H7 (cell line): ENCODE data around the gene GARS1. TPM values are rescaled to one million over a fixed set of nuclear protein-coding genes. Genes with fewer than 3 reads are reported as not detected.
"Not testable (repeated sequence)": the region's sequence is repeated elsewhere in the genome, so short reads cannot be mapped to it uniquely, and the experiment has no call there.

Source experiments
- DNase-seq: peaks from one replicate; pipeline ENCODE4 v3.0.0; 2012
- H3K27me3 ChIP-seq: 2 replicates; pipeline ENCODE4 v1.6.0; 2011; ENCODE audit warnings: mild to moderate bottlenecking, low read length; ENCODE audit not compliant: control insufficient read depth, insufficient read depth
- H3K36me3 ChIP-seq: replicated peaks from 2 replicates; pipeline ENCODE4 v1.5.1; 2011; ENCODE audit warnings: low read length; ENCODE audit not compliant: control insufficient read depth, insufficient read depth
- H3K4me3 ChIP-seq: 2 replicates; pipeline ENCODE4 v1.5.1; 2011; ENCODE audit warnings: low read depth, mild to moderate bottlenecking, control low read depth, low read length, moderate library complexity; ENCODE audit not compliant: insufficient read depth
- total RNA-seq: library from RNA; depleted of rRNA; stranded (reverse); fragments of >200 nt; shearing (Covaris generic); gene quantifications from 2 replicates; pipeline ENCODE4 v1.2.3, GENCODE V29; 2014

GARS1 gene
- total RNA-seq, 1 experiment from 2014 or later, result 216 TPM

GRCh38 chr7:30562909-30563308 is 31.8 kb upstream of the GARS1 start:
- no peaks in the 10 kb centered on the region for H3K27me3 ChIP-seq
- H3K4me3 ChIP-seq, result no peak overlapping the region
- no peaks in the 10 kb centered on the region for H3K36me3 ChIP-seq
- no peak for DNase-seq

GRCh38 chr7:30563326-30563942 is 31.2 kb upstream of the GARS1 start:
- DNase-seq, result no peak
- Histone ChIP-seq H3K36me3 (no peaks in the 10 kb centered on the region), H3K27me3 (no peaks in the 10 kb centered on the region), H3K4me3 (no peak overlapping the region)

- no peaks in the 10 kb centered on the region for H3K36me3 ChIP-seq
- peak; percentile 77 for DNase-seq
- H3K27me3 ChIP-seq, result no peaks in the 10 kb centered on the region
- no peak overlapping the region for H3K4me3 ChIP-seq
These were observed 30.3 kb upstream of the GARS1 start for GRCh38 chr7:30564243-30564892.

DNA sequence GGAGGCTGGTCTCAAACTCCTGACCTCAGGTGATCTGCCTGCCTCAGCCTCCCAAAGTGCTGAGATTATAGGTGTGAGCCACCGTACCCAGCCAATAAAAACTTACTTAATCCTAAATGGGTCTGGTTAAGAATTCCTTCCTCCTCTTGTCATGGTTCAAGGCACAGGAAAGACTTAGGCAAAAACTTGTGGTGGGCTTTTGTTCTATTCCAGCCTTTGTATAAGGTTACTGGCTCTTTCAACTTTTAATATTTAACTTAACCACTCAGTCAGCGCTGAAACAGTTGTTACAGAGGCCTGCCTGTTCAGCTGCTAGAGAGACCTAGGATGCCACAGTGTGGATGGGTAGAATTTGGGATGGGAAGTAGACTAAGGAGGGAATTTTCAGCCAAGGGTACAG is 28.1 kb upstream of the GARS1 start:
- Histone ChIP-seq H3K36me3 (no peaks in the 10 kb centered on the region), H3K27me3 (no peaks in the 10 kb centered on the region), H3K4me3 (no peak overlapping the region)
- no peak for DNase-seq

DNA sequence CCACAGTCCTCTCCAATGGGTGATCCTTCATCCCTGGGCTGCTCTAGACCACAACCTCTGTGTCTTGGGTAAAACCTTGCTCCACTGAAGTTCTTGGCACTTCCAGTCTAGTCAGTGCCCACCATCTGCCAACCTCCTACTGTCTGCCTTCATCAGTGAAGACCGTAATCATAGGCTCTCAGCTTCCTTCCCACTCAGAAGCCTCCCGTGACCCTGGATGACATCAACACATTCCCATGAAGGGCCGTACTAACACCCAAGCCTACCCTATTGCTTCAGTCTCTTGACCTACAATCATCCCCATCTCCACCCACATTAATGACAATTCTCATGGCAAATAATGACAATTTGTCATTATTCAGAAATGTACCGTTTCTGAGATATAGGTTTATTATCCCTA is 27.6 kb upstream of the GARS1 start:
- Histone ChIP-seq H3K27me3 (no peaks in the 10 kb centered on the region), H3K4me3 (no peak overlapping the region), H3K36me3 (no peaks in the 10 kb centered on the region)
- no peak for DNase-seq

DNA sequence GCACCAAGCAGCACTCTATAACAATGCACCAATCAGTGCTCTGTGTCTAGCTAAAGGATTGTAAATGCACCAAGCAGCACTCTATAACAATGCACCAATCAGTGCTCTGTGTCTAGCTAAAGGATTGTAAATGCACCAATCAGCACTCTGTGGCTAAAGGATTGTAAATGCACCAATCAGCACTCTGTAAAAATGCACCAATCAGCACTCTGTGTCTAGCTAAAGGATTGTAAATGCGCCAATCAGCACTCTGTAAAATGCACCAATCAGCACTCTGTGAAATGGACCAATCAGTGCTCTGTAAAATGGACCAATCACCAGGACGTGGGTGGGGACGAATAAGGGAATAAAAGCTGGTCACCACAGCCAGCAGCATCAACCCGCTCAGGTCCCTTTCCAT is 24.4 kb upstream of the GARS1 start:
- H3K36me3 ChIP-seq, H3K4me3 ChIP-seq, H3K27me3 ChIP-seq, DNase-seq: not testable (repeated sequence)

DNA sequence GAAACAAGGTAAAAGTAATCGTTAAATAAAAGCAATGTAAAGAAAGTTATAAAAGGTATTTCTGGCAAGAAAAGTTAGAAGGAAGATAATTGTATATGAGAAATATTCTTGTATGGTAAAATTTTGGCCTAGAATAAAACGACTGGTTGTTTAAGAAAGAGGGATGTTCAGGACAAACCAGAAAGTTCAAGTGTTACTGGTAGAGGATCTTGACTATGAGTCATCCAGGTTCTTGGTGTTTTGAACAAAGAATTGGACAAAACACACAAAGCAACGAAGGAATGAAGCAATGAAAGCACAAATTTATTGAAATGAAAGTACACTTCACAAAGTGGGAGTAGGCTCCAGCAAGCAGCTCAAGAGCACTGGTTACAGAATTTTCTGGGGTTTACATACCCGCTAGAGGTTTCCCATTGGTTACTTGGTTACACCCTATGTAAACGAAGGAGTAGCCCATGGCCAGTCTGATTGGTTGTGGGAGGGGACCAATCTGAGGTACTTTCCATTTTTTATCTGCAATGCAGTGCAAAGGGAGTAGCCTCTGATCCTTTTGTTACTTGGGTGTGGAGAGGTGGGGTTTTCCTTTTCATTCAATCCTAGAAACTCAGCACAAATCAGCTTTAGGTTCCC is 22.4 kb upstream of the GARS1 start:
- no peaks in the 10 kb centered on the region for H3K27me3 ChIP-seq
- H3K4me3 ChIP-seq, result no peak overlapping the region
- DNase-seq, result no peak
- H3K36me3 ChIP-seq, result peaks cover 2% of the 10 kb centered on the region

DNA sequence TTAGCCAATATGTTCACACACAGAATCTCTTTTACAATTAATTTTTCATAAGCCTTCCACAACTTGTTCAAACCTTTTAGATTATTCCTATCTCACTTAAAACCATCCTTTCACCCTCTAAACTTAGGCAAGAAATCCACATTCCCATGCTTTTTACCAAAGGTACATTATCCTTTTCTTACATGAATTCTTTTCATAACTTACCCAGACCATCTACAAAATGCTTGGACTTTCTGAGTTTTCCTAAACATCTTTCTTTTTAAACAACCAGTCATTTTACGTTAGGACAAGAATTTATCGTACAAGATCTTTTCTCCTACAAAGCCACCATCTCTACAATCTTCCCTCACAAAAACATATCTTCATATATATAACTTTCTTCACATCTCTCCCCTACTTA is 18.8 kb upstream of the GARS1 start:
- no peak for DNase-seq
- peaks cover 4% of the 10 kb centered on the region for H3K36me3 ChIP-seq
- H3K27me3 ChIP-seq, result no peaks in the 10 kb centered on the region
- H3K4me3 ChIP-seq, result no peak overlapping the region

- Histone ChIP-seq H3K36me3 (peaks cover 3% of the 10 kb centered on the region), H3K4me3 (no peak overlapping the region), H3K27me3 (no peaks in the 10 kb centered on the region)
- DNase-seq, result no peak
These were observed 11.5 kb upstream of the GARS1 start for GRCh38 chr7:30583181-30583580.

GRCh38 chr7:30584415-30584814 is 10.3 kb upstream of the GARS1 start:
- Histone ChIP-seq H3K4me3 (no peak overlapping the region), H3K27me3 (no peaks in the 10 kb centered on the region), H3K36me3 (peaks cover 2% of the 10 kb centered on the region)
- DNase-seq, result peak; percentile 31

GRCh38 chr7:30584965-30585364 is 9.7 kb upstream of the GARS1 start:
- no peaks in the 10 kb centered on the region for H3K27me3 ChIP-seq
- peak; percentile 22 for DNase-seq

DNA sequence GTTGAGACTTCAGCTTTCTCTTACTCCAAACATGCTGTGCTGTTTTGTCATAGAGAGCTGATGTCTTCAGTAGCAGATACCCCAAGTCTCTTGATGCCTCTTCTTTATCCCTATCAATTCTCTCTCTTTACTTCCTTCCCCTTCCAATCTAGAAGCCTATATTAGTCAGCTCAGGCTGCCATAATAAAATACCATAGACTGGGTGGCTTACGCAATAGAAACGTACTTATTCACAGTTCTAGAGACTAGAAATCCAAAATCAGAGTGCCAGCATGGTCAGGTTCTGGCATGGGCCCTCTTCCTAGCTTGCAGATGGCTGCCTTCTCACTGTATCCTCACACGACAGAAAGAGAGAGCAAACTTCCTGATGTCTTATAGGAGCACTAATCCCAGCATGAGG is 9.0 kb upstream of the GARS1 start:
- Histone ChIP-seq H3K4me3 (no peak overlapping the region), H3K36me3 (peaks cover under 1% of the 10 kb centered on the region), H3K27me3 (no peaks in the 10 kb centered on the region)
- DNase-seq, result no peak

More at GRCh38 chr7:30584965-30585364, 9.7 kb upstream of the GARS1 start:
- H3K36me3 ChIP-seq, result peaks cover 2% of the 10 kb centered on the region
- H3K4me3 ChIP-seq, result no peak overlapping the region

GRCh38 chr7:30587547-30587946 is 7.1 kb upstream of the GARS1 start:
- H3K36me3 ChIP-seq, H3K4me3 ChIP-seq, DNase-seq, H3K27me3 ChIP-seq: not testable (repeated sequence)

DNA sequence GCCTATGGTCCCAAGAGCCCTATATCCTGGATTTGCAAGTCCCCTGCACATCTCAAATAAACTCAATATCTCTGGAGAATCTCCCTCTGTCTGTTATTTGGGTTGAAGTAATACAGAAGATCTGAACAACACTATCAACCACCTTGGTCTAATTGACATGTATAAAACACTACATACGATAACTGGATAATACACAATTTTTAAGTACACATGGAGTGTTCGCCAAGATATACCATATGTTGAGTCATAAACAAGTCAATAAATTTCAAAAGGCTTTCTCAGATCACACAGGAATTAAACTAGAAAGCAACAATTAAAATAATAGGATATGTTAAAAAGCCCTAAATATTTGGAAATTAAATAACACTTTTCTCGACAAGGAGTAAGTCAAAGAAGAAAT is 5.6 kb upstream of the GARS1 start:
- no peaks in the 10 kb centered on the region for H3K36me3 ChIP-seq
- no peak overlapping the region for H3K4me3 ChIP-seq
- no peak for DNase-seq
- H3K27me3 ChIP-seq, result no peaks in the 10 kb centered on the region

DNA sequence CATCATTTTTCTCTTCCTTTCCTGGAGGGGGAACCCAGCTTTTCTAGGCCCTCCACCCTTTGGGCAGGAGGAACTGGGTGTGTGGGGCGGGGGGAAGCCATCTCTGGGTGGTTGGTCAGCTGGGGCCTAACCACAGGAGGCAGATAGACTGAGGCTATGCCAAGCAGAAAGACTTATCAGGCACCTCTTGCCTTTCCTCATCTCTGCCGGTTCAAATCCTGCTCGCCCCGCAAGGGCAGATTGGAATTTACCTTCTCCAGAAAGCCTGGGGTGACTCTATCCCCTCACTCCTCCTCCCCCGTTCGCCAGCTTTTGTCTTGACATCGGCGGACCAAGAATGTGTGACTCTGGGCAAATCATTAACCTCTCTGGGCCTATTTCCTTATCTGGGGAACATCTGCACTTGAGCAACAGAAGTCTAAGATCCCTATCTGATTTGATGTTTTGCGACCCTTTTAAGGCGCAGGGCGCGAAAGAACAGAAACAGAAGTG is 584 bp upstream of the GARS1 start:
- DNase-seq, result peak; percentile 65
- H3K27me3 ChIP-seq, result no peaks in the 10 kb centered on the region
- H3K4me3 ChIP-seq, result peak overlapping the region; percentile 97
- peaks cover 6% of the 10 kb centered on the region for H3K36me3 ChIP-seq
